Stomach smooth muscle (tissue), 2 donors: ENCODE results near the gene CGB3.
A peak's percentile ranks its signal among the peaks of the same experiment; 100 is the strongest.

Source experiments
- H3K27ac ChIP-seq: one replicate; pipeline ENCODE4 v1.7.0; 2013; ENCODE audit warnings: mild to moderate bottlenecking, low read length, inconsistent platforms
- H3K27me3 ChIP-seq, 2 donors: one replicate each; pipeline ENCODE4 v1.7.0; 2013; ENCODE audit warnings: low read length in 2 of 2; ENCODE audit not compliant: insufficient read depth in 2 of 2, control insufficient read depth in 1 of 2
- H3K36me3 ChIP-seq, 2 donors: one replicate each; pipeline ENCODE4 v1.7.0; 2013; ENCODE audit warnings: low read length in 2 of 2; ENCODE audit not compliant: control insufficient read depth in 2 of 2, insufficient read depth in 2 of 2
- H3K4me1 ChIP-seq: one replicate; pipeline ENCODE4 v1.7.0; 2013; ENCODE audit warnings: low read length; ENCODE audit not compliant: control insufficient read depth, insufficient read depth
- H3K4me3 ChIP-seq, 2 donors: one replicate each; pipeline ENCODE4 v1.7.0; 2013; ENCODE audit warnings: low read length in 2 of 2
- H3K9ac ChIP-seq, 2 donors: one replicate each; pipeline ENCODE4 v1.7.0; 2013; ENCODE audit warnings: low read length in 2 of 2, mild to moderate bottlenecking in 1 of 2
- H3K9me3 ChIP-seq, 2 donors: one replicate each; pipeline ENCODE4 v1.7.0; 2013; ENCODE audit warnings: low read length in 2 of 2; ENCODE audit not compliant: control insufficient read depth in 2 of 2
- donor health status: healthy.
- donor health status: Pancreatic carcinoma.

The CGB3 gene

DNA sequence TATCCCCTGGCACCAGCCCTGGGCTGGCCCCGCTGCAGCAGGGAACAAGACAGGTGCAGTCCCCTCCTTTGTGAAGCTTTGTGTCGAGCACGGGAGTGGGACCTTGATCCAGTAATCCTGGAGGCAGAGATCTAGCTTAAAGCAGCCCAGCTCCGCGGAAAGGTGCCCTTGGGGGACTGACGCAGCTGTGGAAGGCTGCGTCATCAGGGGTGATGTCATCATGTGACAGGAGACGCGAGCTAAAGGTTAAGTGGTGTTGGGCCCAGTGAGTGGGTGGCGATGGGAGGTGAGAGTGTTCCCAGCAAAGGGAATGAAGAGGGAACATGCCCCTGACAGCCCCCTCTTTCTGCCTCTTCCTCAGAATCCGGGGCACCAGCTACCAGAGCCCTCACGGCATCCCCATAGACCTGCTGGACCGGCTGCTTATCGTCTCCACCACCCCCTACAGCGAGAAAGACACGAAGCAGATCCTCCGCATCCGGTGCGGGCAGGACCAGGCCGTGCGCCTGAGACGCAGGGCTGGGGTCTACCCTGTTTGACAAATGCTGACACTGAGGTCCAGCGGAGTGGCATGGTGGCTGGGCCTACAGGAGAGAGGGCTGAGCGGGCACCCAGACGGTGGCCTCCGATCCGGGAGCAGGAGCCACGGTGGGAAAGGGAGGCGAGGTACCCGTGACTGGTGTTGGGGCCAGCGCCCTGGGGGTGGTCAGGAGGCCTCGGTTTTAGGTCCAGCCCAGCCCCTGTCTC lies 9.8 kb downstream of the CGB3 start:
- Histone ChIP-seq H3K27ac (no peak overlapping the region), H3K9me3 (no peaks in the 10 kb centered on the region), H3K4me1 (peaks cover 14% of the 10 kb centered on the region), H3K9ac (no peak overlapping the region), H3K27me3 (peaks cover 0 to 15% of the 10 kb centered on the region in 2 donors), H3K4me3 (no peak overlapping the region), H3K36me3 (peaks cover 22 to 25% of the 10 kb centered on the region in 2 donors)

GRCh38 chr19:49011194-49011593 lies 12.9 kb downstream of the CGB3 start:
- H3K36me3 ChIP-seq: peaks cover 30 to 38% of the 10 kb centered on the region in 2 donors
- no peaks in the 10 kb centered on the region for H3K27me3 ChIP-seq
- H3K9ac ChIP-seq: no peak overlapping the region
- H3K27ac ChIP-seq: no peak overlapping the region
- H3K4me3 ChIP-seq: no peak overlapping the region
- H3K4me1 ChIP-seq: no peaks in the 10 kb centered on the region
- H3K9me3 ChIP-seq: no peaks in the 10 kb centered on the region

- peaks cover 30 to 35% of the 10 kb centered on the region in 2 donors for H3K36me3 ChIP-seq
- no peaks in the 10 kb centered on the region for H3K27me3 ChIP-seq
These were observed 13.7 kb downstream of the CGB3 start for GRCh38 chr19:49010453-49010852.

DNA sequence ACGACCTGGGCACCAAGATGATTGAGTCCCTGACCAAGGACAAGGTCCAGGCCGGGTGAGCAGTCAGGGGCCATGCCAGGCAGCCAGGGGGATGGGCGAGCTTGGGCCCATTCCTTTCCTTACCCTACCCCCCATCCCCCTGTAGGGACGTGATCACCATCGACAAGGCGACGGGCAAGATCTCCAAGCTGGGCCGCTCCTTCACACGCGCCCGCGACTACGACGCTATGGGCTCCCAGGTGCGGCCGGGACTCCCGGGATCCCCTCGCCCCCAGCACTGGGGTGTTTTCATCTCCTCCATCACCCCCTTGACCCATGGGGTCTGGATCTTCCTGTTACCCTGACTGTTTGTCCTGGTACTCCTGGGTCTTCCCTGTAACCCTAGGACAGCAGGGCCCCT lies 14.3 kb downstream of the CGB3 start:
- Histone ChIP-seq H3K27ac (no peak overlapping the region), H3K9ac (no peak overlapping the region), H3K4me3 (no peak overlapping the region), H3K4me1 (no peaks in the 10 kb centered on the region), H3K36me3 (peaks cover 30 to 36% of the 10 kb centered on the region in 2 donors), H3K9me3 (no peaks in the 10 kb centered on the region), H3K27me3 (no peaks in the 10 kb centered on the region)

More at GRCh38 chr19:49010453-49010852, 13.7 kb downstream of the CGB3 start:
- Histone ChIP-seq H3K9ac (no peak overlapping the region), H3K4me3 (no peak overlapping the region), H3K9me3 (no peaks in the 10 kb centered on the region), H3K27ac (no peak overlapping the region), H3K4me1 (no peaks in the 10 kb centered on the region)

GRCh38 chr19:49006905-49007304 lies 17.2 kb downstream of the CGB3 start:
- Histone ChIP-seq H3K4me3 (no peak overlapping the region), H3K36me3 (peaks cover 40 to 47% of the 10 kb centered on the region in 2 donors), H3K9ac (no peak overlapping the region), H3K27ac (no peak overlapping the region), H3K9me3 (no peaks in the 10 kb centered on the region), H3K4me1 (no peaks in the 10 kb centered on the region), H3K27me3 (no peaks in the 10 kb centered on the region)

GRCh38 chr19:49004964-49005614 lies 19.0 kb downstream of the CGB3 start:
- no peaks in the 10 kb centered on the region for H3K4me1 ChIP-seq
- H3K9ac ChIP-seq: no peak overlapping the region
- H3K36me3 ChIP-seq: peaks cover 22 to 40% of the 10 kb centered on the region in 2 donors
- no peaks in the 10 kb centered on the region for H3K9me3 ChIP-seq
- no peak overlapping the region for H3K4me3 ChIP-seq
- H3K27ac ChIP-seq: no peak overlapping the region
- H3K27me3 ChIP-seq: no peaks in the 10 kb centered on the region

- Histone ChIP-seq H3K27me3 (no peaks in the 10 kb centered on the region), H3K36me3 (peaks cover 18 to 33% of the 10 kb centered on the region in 2 donors)
These were observed 20.0 kb downstream of the CGB3 start for GRCh38 chr19:49004133-49004532.

GRCh38 chr19:48999481-49000325 lies 24.4 kb downstream of the CGB3 start:
- H3K36me3 ChIP-seq: peaks cover 9 to 13% of the 10 kb centered on the region in 2 donors
- no peaks in the 10 kb centered on the region for H3K9me3 ChIP-seq
- H3K4me3 ChIP-seq: no peak overlapping the region
- no peak overlapping the region for H3K9ac ChIP-seq
- H3K27ac ChIP-seq: no peak overlapping the region
- H3K4me1 ChIP-seq: peaks cover 3% of the 10 kb centered on the region
- no peaks in the 10 kb centered on the region for H3K27me3 ChIP-seq

More at GRCh38 chr19:49004133-49004532, 20.0 kb downstream of the CGB3 start:
- Histone ChIP-seq H3K9me3 (no peaks in the 10 kb centered on the region), H3K4me1 (no peaks in the 10 kb centered on the region), H3K27ac (no peak overlapping the region), H3K4me3 (no peak overlapping the region), H3K9ac (no peak overlapping the region)

GRCh38 chr19:48997972-48998371 lies 26.2 kb downstream of the CGB3 start:
- peaks cover 10% of the 10 kb centered on the region for H3K4me1 ChIP-seq
- peaks cover 0 to 2% of the 10 kb centered on the region in 2 donors for H3K36me3 ChIP-seq
- H3K27ac ChIP-seq: no peak overlapping the region
- H3K27me3 ChIP-seq: no peaks in the 10 kb centered on the region
- H3K9ac ChIP-seq: no peak overlapping the region
- H3K9me3 ChIP-seq: no peaks in the 10 kb centered on the region
- H3K4me3 ChIP-seq: no peak overlapping the region

DNA sequence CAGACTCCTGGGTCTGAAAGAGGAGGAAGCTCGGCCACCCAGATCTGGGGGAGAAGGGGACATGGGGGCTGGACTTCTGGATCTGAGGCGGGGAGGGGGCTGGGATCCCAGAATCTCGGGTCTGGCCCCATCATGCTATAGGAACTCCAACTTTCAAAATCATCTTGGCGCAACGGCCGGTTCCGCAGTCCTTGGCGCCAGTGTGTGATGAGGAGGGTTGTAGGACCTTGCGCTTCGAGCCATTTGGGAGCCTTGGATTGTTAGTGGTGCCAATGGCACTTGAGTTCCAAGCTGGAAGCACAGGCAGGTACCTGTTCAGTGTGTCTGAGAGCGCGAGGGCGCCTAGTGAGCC lies 30.1 kb downstream of the CGB3 start:
- Histone ChIP-seq H3K4me1 (peaks cover 39% of the 10 kb centered on the region), H3K27ac (peak overlapping the region; percentile 92), H3K36me3 (peaks cover 0 to 2% of the 10 kb centered on the region in 2 donors)

More for the DNA sequence above, 30.1 kb downstream of the CGB3 start:
- no peaks in the 10 kb centered on the region for H3K27me3 ChIP-seq
- H3K9me3 ChIP-seq: no peaks in the 10 kb centered on the region
- H3K9ac ChIP-seq: peak overlapping the region; percentile 89 to 94
- H3K4me3 ChIP-seq: peak overlapping the region; percentile 97 to 99
